Erythroblast (primary cell): Measurements from ENCODE around the gene ZNF385D.

ENCODE experiments used
- GATA1 ChIP-seq: IDR thresholded peaks from 2 replicates; pipeline ENCODE4 v1.6.1; 2011; ENCODE audit warnings: low read depth, mild to moderate bottlenecking, control low read depth, low read length, moderate library complexity
- POLR2A ChIP-seq: IDR thresholded peaks from 2 replicates; pipeline ENCODE4 v1.6.1; 2011; ENCODE audit warnings: mild to moderate bottlenecking, low read length

DNA sequence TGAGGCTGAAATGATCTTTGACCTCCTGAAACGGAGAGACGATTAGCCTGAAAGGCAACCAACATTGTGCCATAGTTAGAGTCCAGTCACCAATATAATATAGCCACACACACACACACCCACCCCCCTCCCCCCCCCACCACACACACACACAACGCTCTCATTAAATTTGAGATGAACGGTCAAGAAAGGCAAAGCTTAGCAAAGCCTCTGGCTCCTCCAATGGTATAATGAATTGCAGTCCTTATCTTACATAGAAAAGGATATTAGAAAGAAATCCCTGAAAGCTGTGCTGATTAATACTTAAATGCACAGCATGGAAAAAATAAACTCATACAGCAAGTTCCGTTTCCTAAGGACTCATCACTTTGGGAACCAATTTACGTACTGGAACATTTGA lies 876 bp upstream of the ZNF385D start:
- TF ChIP-seq POLR2A (no peak), GATA1 (no peak)
